Posterior cingulate gyrus (tissue), 11 donors: ENCODE data around the gene RNF150.
"Not testable (repeated sequence)": the region's sequence is repeated elsewhere in the genome, so short reads cannot be mapped to it uniquely, and the experiment has no call there.

Experiments
- DNase-seq, 10 donors: peaks; one replicate each; pipeline versions ENCODE4 v3.0.0 to v3.0.0-alpha.2; 2020 to 2021; ENCODE audit warnings: mixed read lengths in 3 of 10
- intact Hi-C: fragments of 100-400 bp; cut with DNase I; formaldehyde crosslinking; loops from one replicate; pipeline ENCODE4 v1.15.1; 2023

RNF150 gene

DNA sequence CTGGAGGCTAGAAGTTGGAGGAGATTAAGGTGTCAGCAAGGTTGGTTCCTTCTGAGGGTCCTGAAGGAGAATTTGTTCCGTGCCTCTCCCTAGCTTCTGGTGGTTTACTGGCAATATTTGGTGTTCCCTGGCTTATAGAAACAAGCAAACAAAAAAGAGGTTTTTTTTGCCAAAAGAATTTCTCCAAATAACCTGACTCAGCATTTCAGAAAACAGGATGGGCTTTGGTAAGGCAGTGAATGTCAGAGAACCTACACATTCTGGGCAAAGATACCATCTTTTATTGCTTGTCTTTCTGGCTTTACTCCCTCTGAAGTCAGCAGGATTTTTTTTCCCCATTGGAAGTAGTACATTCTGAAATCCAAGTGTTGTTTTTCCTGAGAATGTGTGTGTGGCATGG is 283.7 kb downstream of the RNF150 start:
- intact Hi-C loops, result loop anchor here (5.0 kb wide), 1 partner anchor 487 kb away; no protein-coding TSS in a partner anchor
- no peak for DNase-seq

GRCh38 chr4:140846736-140847135 is 286.5 kb downstream of the RNF150 start:
- intact Hi-C loops, result loop anchor here (5.0 kb wide), 1 partner anchor 484 kb away; no protein-coding TSS in a partner anchor
- DNase-seq, result no peak

DNA sequence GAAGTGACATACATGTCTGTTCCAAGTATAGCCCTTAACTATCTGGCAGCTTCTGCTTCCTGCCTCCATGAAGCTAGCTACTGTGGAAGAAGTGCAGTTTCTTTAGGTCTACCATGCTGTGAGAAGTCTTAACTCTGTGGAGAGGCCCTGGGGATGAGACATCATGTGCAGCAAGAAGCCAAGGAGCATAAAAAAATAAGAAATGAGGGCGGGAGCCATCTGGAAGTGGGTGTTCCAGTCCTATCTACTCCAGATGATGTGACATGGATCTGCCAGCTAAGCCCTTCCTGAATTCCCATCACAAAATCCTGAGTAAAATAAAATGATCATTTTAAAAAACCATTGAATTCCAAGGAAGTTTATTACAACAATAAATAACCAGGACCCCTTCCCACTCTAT is 289.2 kb downstream of the RNF150 start:
- DNase-seq, result no peak
- intact Hi-C loops, result no loop called here

DNA sequence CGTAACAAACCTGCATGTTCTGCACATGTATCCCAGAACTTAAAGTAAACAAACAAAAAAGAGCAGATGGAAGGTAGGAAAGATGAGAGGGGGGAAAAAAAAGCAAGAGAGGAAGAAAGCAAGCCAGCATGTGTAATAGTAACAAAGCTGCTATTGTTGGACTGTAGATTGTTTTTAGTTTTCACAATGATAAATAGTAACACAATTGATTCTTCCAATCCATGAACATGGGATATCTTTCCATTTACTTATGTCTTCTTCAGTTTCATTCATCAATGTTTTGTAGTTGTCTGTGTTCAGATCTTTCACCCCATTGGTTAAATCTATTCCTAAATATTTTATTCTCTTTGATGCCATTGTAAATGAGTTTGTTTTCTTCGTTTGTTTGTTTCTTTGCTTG is 292.1 kb downstream of the RNF150 start:
- no peak for DNase-seq
- intact Hi-C loops, result no loop called here

- intact Hi-C loops, result no loop called here
- no peak for DNase-seq
These were observed 293.1 kb downstream of the RNF150 start for GRCh38 chr4:140839888-140840790.

GRCh38 chr4:140839406-140839805 is 293.9 kb downstream of the RNF150 start:
- DNase-seq, result no peak
- intact Hi-C loops, result no loop called here

- no peak for DNase-seq
- intact Hi-C loops, result no loop called here
These were observed 295.5 kb downstream of the RNF150 start for GRCh38 chr4:140837736-140838135.

DNA sequence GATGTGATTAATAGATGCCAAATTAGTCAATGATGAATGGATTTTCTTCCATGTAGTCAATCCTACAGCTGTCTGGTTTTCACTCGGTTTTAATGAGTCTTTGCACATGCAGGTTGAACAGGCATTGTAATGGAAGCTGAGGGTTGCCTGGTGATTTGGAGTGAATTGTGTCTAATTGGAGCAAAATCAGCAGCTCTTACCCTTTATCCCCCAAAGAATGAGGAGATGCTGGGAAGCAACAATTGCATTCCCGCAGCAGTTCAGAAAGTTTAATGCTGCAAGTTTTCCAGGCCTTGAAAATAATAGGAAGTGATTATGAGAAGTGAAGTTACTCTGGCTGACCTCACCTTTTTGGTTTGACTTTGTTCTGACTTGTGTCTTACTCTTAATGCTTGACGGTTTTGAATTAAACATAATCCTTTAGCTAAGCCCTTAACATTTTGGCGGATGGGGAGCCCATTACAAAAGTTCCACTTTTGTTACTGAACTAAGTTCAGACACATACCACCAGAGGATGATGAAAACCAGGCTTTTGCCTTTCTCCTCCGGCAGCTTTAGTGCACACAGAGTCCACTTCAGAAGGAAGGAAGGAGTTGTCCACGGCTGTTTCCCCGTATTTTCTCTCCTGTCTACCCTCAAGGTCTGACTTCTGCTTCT is 298.3 kb downstream of the RNF150 start:
- DNase-seq, result no peak

GRCh38 chr4:140833280-140833679 is 300.0 kb downstream of the RNF150 start:
- intact Hi-C loops, result no loop called here
- no peak for DNase-seq

More for the DNA sequence above, 298.3 kb downstream of the RNF150 start:
- intact Hi-C loops, result no loop called here

DNA sequence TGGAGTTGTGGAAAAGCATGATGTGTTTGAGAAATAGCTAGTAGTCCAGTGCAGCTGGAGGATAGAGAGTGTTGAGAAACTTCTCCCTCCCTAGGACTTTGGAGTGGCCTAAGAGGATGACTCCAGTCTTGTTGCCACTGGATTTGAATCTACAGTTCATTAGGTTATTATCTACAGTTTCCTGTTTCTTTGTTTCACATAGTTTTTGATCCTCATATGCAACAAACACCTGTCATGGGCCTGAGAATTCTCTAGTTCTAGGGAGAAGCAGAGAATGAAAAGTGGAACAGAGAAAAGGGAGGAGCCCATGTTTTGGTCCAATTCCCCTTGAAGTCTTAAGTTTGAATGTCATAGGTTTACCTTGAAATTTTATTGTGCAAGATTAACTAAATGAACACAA is 303.4 kb downstream of the RNF150 start:
- no peak for DNase-seq
- intact Hi-C loops, result no loop called here

- DNase-seq, result no peak
- intact Hi-C loops, result no loop called here
These were observed 306.6 kb downstream of the RNF150 start for GRCh38 chr4:140826701-140827027.

DNA sequence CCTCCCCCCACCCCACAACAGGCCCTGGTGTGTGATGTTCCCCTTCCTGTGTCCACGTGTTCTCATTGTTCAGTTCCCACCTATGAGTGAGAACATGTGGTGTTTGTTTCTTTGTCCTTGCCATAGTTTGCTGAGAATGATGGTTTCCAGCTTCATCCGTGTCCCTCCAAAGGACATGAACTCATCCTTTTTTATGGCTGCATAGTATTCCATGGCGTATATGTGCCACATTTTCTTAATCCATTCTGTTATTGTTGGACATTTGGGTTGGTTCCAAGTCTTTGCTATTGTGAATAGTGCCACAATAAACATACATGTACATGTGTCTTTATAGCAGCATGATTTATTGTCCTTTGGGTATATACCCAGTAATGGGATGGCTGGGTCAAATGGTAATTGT is 312.7 kb downstream of the RNF150 start:
- DNase-seq, intact Hi-C loops: not testable (repeated sequence)

- no peak for DNase-seq
- intact Hi-C loops, result no loop called here
These were observed 313.7 kb downstream of the RNF150 start for GRCh38 chr4:140819610-140820009.

DNA sequence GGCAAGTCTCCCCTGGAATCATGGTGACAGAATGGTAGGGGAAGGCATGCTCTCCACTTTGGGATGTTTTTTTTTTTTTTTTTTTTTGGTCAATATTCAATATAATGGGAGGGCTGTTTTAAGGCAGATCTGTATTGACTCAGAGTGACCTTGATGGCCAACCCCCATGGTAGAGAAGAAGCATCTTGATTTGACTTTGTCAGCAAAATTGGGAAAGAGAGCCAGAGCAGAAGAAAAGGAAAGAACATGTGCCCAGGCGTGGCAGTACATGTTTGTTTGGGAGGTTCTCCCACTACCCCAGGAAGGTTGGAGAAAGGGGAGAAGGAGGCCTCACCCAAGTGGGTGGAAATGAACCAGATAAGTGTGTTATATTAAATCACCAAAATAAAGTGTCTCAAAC is 314.8 kb downstream of the RNF150 start:
- no peak for DNase-seq
- intact Hi-C loops, result no loop called here

DNA sequence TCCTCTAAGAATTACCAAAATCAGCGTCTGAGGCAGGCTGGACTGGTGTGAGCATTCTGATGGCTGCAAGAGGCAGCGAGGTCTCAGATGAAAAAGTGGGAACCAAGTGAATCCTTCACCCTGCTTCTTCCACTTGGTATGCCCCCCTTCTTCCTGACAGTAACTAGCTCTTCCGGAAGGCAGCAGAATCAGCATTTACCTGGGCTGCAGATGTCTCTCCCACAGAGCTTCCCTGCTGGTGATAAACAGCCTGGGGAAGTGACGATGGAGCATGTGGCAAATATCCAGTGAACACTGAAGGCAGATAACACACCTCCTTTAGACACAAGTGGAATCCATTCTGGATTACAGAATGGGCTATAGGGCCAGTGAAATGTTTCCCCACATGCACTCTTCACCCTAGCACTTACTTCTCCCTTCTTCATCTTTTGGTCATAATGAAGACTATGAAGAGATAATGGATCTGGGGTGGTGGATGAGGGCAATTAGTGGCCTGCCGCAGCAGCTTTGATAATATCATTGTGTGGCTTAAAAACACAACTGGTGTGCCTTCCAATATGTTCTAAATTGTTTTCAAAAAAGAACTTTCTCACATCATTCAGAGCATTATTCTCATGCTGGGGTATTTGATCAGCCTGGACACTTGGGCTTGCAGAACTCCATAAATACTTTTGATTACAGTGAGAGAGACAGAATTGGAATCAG is 316.3 kb downstream of the RNF150 start:
- intact Hi-C loops, result no loop called here
- no peak for DNase-seq

- intact Hi-C loops, result no loop called here
- no peak for DNase-seq
These were observed 319.5 kb downstream of the RNF150 start for GRCh38 chr4:140813804-140814203.

DNA sequence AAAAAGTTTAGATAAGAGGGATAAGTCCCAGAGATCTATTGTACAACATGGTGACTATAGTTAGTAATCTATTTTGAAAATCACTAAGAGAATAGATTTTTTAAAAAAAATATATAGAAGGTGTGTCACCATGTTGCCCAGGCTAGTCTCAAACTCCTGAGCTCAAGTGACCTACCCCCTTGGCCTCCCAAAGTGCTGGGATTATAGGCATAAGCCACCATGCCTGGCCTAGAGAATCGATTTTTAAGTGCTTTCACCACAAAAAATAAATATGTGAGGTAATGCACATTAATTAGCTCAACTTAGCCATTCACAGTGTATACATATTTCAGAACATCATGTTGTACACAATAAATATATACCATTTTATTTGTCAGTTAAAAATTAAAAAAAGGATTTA is 320.4 kb downstream of the RNF150 start:
- DNase-seq, result no peak
- intact Hi-C loops, result no loop called here

DNA sequence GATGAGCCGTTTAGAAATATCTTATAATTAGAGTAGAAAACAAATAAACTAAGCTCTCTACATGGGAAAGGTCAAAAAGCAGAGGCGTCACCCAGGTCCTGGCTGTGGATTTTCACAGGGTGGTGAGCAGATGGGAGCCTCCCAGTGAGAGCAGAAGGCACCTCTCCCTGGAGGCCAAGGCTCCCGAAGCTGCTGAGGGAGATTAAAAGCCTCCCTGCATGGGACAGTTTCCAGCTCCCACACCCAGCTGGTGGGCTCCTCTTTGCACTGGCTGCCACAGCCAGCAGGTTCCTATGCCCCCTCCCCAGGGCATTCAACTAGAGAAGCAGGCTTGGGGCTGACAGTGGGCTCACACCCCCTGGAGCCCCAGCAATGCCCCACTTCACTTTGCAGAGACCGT is 321.8 kb downstream of the RNF150 start:
- DNase-seq, result no peak
- intact Hi-C loops, result no loop called here

DNA sequence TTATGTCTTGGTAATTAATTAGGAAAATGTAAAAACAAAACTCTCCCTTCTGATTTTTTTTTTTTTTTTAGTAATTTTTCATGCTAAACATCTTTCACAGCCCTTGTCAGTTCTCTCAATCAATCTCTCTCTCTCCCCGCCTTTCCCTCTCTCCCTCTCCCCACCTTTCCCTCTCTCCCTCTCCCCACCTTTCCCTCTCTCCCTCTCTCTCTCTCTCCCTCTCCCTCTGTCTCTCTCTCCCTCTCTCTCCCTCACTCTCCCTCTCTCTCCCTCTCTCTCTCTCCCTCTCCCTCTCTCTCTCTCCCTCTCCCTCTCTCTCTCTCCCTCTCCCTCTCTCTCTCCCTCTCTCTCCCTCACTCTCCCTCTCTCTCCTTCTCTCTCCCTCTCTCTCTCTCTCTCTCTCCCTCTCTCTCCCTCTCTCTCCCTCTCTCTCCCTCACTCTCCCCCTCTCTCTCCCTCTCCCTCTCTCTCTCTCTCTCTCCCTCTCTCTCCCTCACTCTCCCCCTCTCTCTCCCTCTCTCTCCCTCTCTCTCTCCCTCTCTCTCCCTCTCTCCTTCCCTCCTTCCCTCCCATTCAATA is 322.6 kb downstream of the RNF150 start:
- DNase-seq, intact Hi-C loops: not testable (repeated sequence)
